Non-pigmented ciliary epithelial cell (primary cell): ENCODE data around the gene CARMIL1.
"Not testable (repeated sequence)": the region's sequence is repeated elsewhere in the genome, so short reads cannot be mapped to it uniquely, and the experiment has no call there.

Source experiments
- DNase-seq: peaks from one replicate; pipeline ENCODE4 v3.0.0-alpha.2; 2010; ENCODE audit warnings: low read depth

Gene CARMIL1

GRCh38 chr6:25370178-25371036, 91.2 kb downstream of the CARMIL1 start:
- DNase-seq, result no peak

GRCh38 chr6:25371037-25371347, 91.8 kb downstream of the CARMIL1 start:
- DNase-seq, result no peak

GRCh38 chr6:25375125-25375524, 96.0 kb downstream of the CARMIL1 start:
- DNase-seq, result no peak

- DNase-seq, result no peak
Observed at GRCh38 chr6:25377664-25378063, 98.5 kb downstream of the CARMIL1 start.

- no peak for DNase-seq
Observed at GRCh38 chr6:25381077-25381476, 101.9 kb downstream of the CARMIL1 start.

GRCh38 chr6:25382476-25382875, 103.3 kb downstream of the CARMIL1 start:
- DNase-seq, result not testable (repeated sequence)

- no peak for DNase-seq
Observed at GRCh38 chr6:25384234-25384633, 105.1 kb downstream of the CARMIL1 start.

- DNase-seq, result no peak
Observed at GRCh38 chr6:25384967-25385366, 105.8 kb downstream of the CARMIL1 start.

GRCh38 chr6:25387483-25387882, 108.3 kb downstream of the CARMIL1 start:
- no peak for DNase-seq

- DNase-seq, result no peak
Observed at GRCh38 chr6:25387911-25388310, 108.7 kb downstream of the CARMIL1 start.

GRCh38 chr6:25388776-25389175, 109.6 kb downstream of the CARMIL1 start:
- no peak for DNase-seq

- DNase-seq, result peak; percentile 8
Observed at GRCh38 chr6:25389471-25389870, 110.3 kb downstream of the CARMIL1 start.

GRCh38 chr6:25392372-25392771, 113.2 kb downstream of the CARMIL1 start:
- DNase-seq, result no peak

GRCh38 chr6:25395731-25396130, 116.6 kb downstream of the CARMIL1 start:
- no peak for DNase-seq

- DNase-seq, result no peak
Observed at GRCh38 chr6:25397406-25397805, 118.2 kb downstream of the CARMIL1 start.

- DNase-seq, result no peak
Observed at GRCh38 chr6:25399885-25400284, 120.7 kb downstream of the CARMIL1 start.

- no peak for DNase-seq
Observed at GRCh38 chr6:25401711-25402110, 122.5 kb downstream of the CARMIL1 start.

GRCh38 chr6:25402125-25402524, 123.0 kb downstream of the CARMIL1 start:
- DNase-seq, result no peak

- DNase-seq, result no peak
Observed at GRCh38 chr6:25403150-25403549, 124.0 kb downstream of the CARMIL1 start.

GRCh38 chr6:25404091-25404490, 124.9 kb downstream of the CARMIL1 start:
- no peak for DNase-seq

- no peak for DNase-seq
Observed at GRCh38 chr6:25404693-25405169, 125.6 kb downstream of the CARMIL1 start.

GRCh38 chr6:25405442-25405841, 126.3 kb downstream of the CARMIL1 start:
- no peak for DNase-seq

- no peak for DNase-seq
Observed at GRCh38 chr6:25407431-25407830, 128.3 kb downstream of the CARMIL1 start.

GRCh38 chr6:25410102-25410501, 130.9 kb downstream of the CARMIL1 start:
- no peak for DNase-seq
